ENCODE results near the gene DOK7.

Gene DOK7

DNA sequence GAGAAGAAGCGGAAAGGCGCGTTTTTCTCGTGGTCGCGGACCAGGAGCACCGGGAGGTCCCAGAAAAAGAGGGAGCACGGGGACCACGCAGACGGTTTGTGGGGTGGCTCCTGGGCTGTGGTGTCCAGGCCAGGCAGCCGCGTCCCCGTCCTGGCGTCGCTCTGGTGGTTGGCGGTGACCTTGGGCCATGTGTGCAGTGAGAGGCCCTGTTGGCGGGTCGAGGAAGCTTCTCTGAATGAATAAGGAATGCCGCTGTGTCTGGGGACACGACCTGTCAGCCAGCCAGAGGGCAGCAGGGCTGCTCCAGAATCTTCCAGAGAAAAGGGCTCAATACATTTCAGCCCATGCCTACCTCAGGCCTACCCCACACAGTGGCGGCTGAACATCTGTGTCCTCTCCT lies 45.7 kb upstream of the DOK7 start:
- H3K9ac ChIP-seq (ENCODE audit: insufficient read length, low read depth), result no peak overlapping the region
- no peaks in the 10 kb centered on the region for H3K9me3 ChIP-seq (ENCODE audit: insufficient read depth, low read length)
- H3K36me3 ChIP-seq (ENCODE audit: insufficient read depth, insufficient read length, low read length), result peaks cover 28% of the 10 kb centered on the region

DNA sequence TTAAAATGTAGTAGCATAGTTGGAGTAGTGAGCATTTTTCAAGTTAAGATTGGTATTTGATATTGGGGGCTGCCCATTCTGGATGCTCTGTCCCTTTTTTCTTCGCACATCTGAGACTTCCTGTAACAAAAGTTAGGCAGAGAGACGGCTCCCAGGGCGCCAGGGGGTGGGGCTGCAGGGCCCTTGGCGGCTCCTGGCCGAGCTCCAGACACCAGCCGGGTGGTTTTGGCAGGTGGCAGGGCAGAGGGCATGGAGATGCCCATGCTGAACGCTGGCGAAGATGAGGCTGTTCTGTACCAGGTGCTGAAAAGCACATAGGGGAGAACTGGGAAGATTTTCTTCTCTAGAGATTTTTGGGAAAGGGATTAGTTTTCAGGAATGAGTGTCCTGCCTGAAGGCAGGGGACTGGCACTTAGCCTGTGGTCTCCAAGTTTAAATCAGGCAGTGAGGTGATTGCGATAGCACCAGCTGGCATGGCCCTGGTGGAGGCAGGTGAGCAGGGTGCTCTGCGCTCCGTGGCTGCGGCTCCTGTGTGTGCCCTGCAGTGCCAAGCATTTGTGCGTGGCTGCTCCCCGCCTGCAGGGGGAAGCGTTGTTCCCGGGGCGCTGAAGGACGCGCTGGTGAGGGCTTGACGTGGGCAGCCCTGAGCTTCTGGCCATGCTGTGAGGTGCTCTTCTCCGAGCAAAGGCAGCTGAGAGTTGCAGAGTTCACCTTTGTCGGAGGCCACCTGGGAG lies 44.9 kb upstream of the DOK7 start:
- peaks cover 14% of the 10 kb centered on the region for H3K4me1 ChIP-seq (ENCODE audit: insufficient read depth, insufficient read length)
- TF ChIP-seq YY1 (IDR thresholded peaks at IDR 0.05; ENCODE audit: insufficient read depth, insufficient read length) (no peak), SUZ12 (IDR thresholded peaks at IDR 0.05; ENCODE audit: extremely low read depth, insufficient read depth, insufficient read length) (no peak), ZNF274 (IDR thresholded peaks at IDR 0.05; ENCODE audit: low read depth, low read length) (no peak)
- H3K27me3 ChIP-seq (ENCODE audit: insufficient read depth, insufficient read length), result no peaks in the 10 kb centered on the region
- DNase-seq (ENCODE audit: low read depth, low spot score), result no peak
- no peaks in the 10 kb centered on the region for H3K9me3 ChIP-seq (ENCODE audit: insufficient read depth, low read length)
- no peak overlapping the region for H3K4me3 ChIP-seq (ENCODE audit: insufficient read length, low read depth)
- H3K9ac ChIP-seq (ENCODE audit: insufficient read length, low read depth), result no peak overlapping the region
- H3K36me3 ChIP-seq (ENCODE audit: insufficient read depth, insufficient read length, low read length), result peaks cover 34% of the 10 kb centered on the region

More for the DNA sequence above, 45.7 kb upstream of the DOK7 start:
- Histone ChIP-seq H3K27me3 (ENCODE audit: insufficient read depth, insufficient read length) (no peaks in the 10 kb centered on the region), H3K4me3 (ENCODE audit: insufficient read length, low read depth) (no peak overlapping the region), H3K4me1 (ENCODE audit: insufficient read depth, insufficient read length) (peaks cover 15% of the 10 kb centered on the region)
- DNase-seq (ENCODE audit: low read depth, low spot score), result no peak
- TF ChIP-seq SUZ12 (IDR thresholded peaks at IDR 0.05; ENCODE audit: extremely low read depth, insufficient read depth, insufficient read length), result no peak
- TF ChIP-seq YY1 (IDR thresholded peaks at IDR 0.05; ENCODE audit: insufficient read depth, insufficient read length), result no peak
- TF ChIP-seq ZNF274 (IDR thresholded peaks at IDR 0.05; ENCODE audit: low read depth, low read length), result no peak

DNA sequence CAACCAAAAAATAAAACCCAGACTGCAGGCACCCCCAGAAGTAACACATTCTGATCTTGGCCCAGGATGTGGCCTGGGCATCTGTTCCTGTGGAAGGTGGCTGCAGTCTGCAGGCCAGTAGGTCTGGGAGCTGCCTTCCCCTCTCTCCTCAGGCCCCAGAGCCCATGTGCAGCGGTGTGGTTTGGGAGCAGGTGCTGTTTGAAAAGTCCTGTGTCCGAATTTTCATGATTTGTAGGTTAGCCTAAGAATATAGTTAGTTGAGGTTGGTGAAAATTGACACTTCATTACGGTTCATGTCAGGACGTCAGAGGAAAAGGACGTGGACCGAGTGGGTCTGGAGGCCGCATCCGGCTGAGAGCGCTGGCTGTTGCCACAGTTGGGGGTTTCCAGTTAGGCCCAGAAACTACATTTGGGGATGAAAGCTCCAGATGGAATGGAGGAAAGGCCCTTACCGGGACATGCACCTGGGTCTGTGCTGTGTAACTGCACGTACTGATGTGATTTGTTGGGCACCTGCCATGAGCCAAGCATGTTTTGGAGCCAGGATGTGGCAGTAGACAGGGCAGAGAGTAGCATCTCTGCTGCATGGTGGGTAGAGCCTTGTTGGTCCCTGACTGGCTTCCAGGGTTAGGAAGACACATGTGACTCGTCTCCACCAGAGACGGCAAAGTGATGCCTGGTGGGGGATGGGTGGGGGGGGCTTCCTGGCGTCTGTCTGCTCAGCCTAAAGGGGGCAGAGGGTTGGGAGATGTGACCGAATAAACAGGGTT lies 43.1 kb upstream of the DOK7 start:
- peaks cover 44% of the 10 kb centered on the region for H3K36me3 ChIP-seq (ENCODE audit: insufficient read depth, insufficient read length, low read length)
- TF ChIP-seq SUZ12 (IDR thresholded peaks at IDR 0.05; ENCODE audit: extremely low read depth, insufficient read depth, insufficient read length) (no peak), YY1 (IDR thresholded peaks at IDR 0.05; ENCODE audit: insufficient read depth, insufficient read length) (no peak), ZNF274 (IDR thresholded peaks at IDR 0.05; ENCODE audit: low read depth, low read length) (no peak)
- no peaks in the 10 kb centered on the region for H3K27me3 ChIP-seq (ENCODE audit: insufficient read depth, insufficient read length)
- H3K9ac ChIP-seq (ENCODE audit: insufficient read length, low read depth), result no peak overlapping the region
- no peak overlapping the region for H3K4me3 ChIP-seq (ENCODE audit: insufficient read length, low read depth)
- peaks cover 5% of the 10 kb centered on the region for H3K4me1 ChIP-seq (ENCODE audit: insufficient read depth, insufficient read length)
- DNase-seq (ENCODE audit: low read depth, low spot score), result no peak
- no peaks in the 10 kb centered on the region for H3K9me3 ChIP-seq (ENCODE audit: insufficient read depth, low read length)

DNA sequence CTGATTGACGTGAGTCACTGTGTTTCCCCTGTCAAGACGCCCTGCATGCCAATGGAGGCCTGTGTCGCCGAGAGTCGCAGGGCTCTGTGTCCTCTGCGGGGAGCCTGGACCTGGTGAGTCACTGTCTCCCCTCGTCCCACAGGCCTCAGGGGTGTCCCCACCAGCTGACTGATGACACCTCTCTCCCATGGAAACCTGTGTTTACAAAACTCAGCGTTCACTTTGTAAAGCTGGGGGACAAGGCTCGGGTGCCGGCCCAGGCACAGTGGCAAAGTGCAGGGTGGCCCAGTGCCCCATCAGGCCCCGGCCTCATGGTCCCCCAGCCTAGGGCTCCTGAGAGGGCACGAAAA lies 42.5 kb upstream of the DOK7 start:
- Histone ChIP-seq H3K9me3 (ENCODE audit: insufficient read depth, low read length) (no peaks in the 10 kb centered on the region), H3K36me3 (ENCODE audit: insufficient read depth, insufficient read length, low read length) (peaks cover 44% of the 10 kb centered on the region), H3K4me1 (ENCODE audit: insufficient read depth, insufficient read length) (peaks cover 5% of the 10 kb centered on the region), H3K9ac (ENCODE audit: insufficient read length, low read depth) (no peak overlapping the region), H3K27me3 (ENCODE audit: insufficient read depth, insufficient read length) (no peaks in the 10 kb centered on the region), H3K4me3 (ENCODE audit: insufficient read length, low read depth) (no peak overlapping the region)
- TF ChIP-seq YY1 (IDR thresholded peaks at IDR 0.05; ENCODE audit: insufficient read depth, insufficient read length) (no peak), SUZ12 (IDR thresholded peaks at IDR 0.05; ENCODE audit: extremely low read depth, insufficient read depth, insufficient read length) (no peak), ZNF274 (IDR thresholded peaks at IDR 0.05; ENCODE audit: low read depth, low read length) (no peak)
- no peak for DNase-seq (ENCODE audit: low read depth, low spot score)

DNA sequence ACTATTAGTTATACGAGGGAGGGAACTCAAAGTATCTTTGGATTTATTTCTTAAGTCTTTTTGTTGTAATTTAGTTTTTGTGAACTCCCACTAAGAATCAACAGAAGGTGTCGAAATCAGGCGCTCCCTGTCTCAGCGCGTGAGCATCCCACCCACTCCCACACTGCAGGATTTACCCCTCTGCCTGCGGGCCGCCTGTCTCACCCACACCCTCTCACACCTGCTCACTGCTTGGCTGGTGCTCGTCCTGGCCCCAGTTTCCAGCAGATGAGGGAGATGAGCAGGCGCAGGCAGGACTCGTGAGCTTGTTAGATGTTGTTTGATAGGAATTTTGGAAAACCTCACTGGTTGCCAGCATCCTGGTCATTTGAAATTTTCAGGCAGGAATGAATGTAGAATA lies 42.1 kb upstream of the DOK7 start:
- Histone ChIP-seq H3K36me3 (ENCODE audit: insufficient read depth, insufficient read length, low read length) (peaks cover 42% of the 10 kb centered on the region), H3K4me1 (ENCODE audit: insufficient read depth, insufficient read length) (peaks cover 5% of the 10 kb centered on the region), H3K9me3 (ENCODE audit: insufficient read depth, low read length) (no peaks in the 10 kb centered on the region), H3K9ac (ENCODE audit: insufficient read length, low read depth) (no peak overlapping the region), H3K27me3 (ENCODE audit: insufficient read depth, insufficient read length) (no peaks in the 10 kb centered on the region), H3K4me3 (ENCODE audit: insufficient read length, low read depth) (no peak overlapping the region)
- TF ChIP-seq SUZ12 (IDR thresholded peaks at IDR 0.05; ENCODE audit: extremely low read depth, insufficient read depth, insufficient read length), result no peak
- no peak for TF ChIP-seq YY1 (IDR thresholded peaks at IDR 0.05; ENCODE audit: insufficient read depth, insufficient read length)
- TF ChIP-seq ZNF274 (IDR thresholded peaks at IDR 0.05; ENCODE audit: low read depth, low read length), result no peak
- no peak for DNase-seq (ENCODE audit: low read depth, low spot score)

DNA sequence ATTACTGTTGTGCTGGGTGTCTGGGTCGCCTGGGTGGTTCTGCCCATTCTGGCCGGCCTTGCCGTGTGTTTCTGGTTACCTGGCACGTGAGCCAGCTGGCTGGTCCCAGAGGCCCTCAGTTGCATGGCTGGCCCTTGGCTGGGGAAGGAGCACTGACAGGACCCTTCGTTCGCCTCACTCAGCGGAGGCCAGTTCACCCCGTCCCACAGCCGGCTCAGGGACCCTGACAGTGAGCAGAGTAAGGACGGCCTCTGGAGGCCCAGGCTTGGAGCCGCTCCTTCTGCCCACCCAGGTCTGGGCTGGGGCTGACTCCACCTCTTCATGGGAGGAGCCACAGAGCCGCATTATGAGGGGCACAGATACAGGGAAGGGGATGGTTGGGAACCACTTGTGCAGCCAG lies 41.6 kb upstream of the DOK7 start:
- H3K9me3 ChIP-seq (ENCODE audit: insufficient read depth, low read length), result no peaks in the 10 kb centered on the region
- no peaks in the 10 kb centered on the region for H3K27me3 ChIP-seq (ENCODE audit: insufficient read depth, insufficient read length)
- no peak for DNase-seq (ENCODE audit: low read depth, low spot score)
- peaks cover 38% of the 10 kb centered on the region for H3K36me3 ChIP-seq (ENCODE audit: insufficient read depth, insufficient read length, low read length)
- H3K9ac ChIP-seq (ENCODE audit: insufficient read length, low read depth), result no peak overlapping the region
- peaks cover 5% of the 10 kb centered on the region for H3K4me1 ChIP-seq (ENCODE audit: insufficient read depth, insufficient read length)
- no peak overlapping the region for H3K4me3 ChIP-seq (ENCODE audit: insufficient read length, low read depth)
- TF ChIP-seq YY1 (IDR thresholded peaks at IDR 0.05; ENCODE audit: insufficient read depth, insufficient read length) (no peak), ZNF274 (IDR thresholded peaks at IDR 0.05; ENCODE audit: low read depth, low read length) (no peak), SUZ12 (IDR thresholded peaks at IDR 0.05; ENCODE audit: extremely low read depth, insufficient read depth, insufficient read length) (no peak)

DNA sequence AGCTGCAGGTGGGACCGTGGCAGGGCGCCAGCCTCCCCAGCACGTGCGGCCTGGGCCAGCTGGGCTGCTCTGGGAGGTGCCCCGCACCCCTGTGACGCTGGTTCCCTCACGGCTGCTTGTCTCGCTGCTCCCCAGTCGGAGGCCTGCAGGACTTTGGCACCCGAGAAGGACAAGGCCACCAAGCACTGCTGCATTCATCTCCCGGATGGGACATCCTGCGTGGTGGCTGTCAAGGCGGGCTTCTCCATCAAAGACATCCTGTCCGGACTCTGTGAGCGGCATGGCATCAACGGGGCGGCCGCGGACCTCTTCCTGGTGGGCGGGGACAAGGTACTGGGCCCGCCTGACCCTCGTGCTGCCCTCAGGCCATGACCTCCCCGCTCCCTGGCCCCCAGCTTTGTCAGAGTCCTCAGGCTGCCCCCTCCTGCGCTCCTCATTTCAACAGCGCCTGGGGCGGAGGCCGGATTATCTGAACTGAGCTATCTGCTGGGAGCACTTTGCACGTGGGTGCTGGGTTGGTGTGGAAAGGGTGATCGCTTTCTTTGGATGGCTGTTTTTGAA lies 40.8 kb upstream of the DOK7 start:
- H3K9me3 ChIP-seq (ENCODE audit: insufficient read depth, low read length), result no peaks in the 10 kb centered on the region

More for the DNA sequence above, 40.8 kb upstream of the DOK7 start:
- H3K9ac ChIP-seq (ENCODE audit: insufficient read length, low read depth), result no peak overlapping the region
- H3K27me3 ChIP-seq (ENCODE audit: insufficient read depth, insufficient read length), result no peaks in the 10 kb centered on the region
- TF ChIP-seq YY1 (IDR thresholded peaks at IDR 0.05; ENCODE audit: insufficient read depth, insufficient read length) (no peak), SUZ12 (IDR thresholded peaks at IDR 0.05; ENCODE audit: extremely low read depth, insufficient read depth, insufficient read length) (no peak), ZNF274 (IDR thresholded peaks at IDR 0.05; ENCODE audit: low read depth, low read length) (no peak)
- DNase-seq (ENCODE audit: low read depth, low spot score), result no peak
- H3K36me3 ChIP-seq (ENCODE audit: insufficient read depth, insufficient read length, low read length), result peaks cover 31% of the 10 kb centered on the region
- H3K4me3 ChIP-seq (ENCODE audit: insufficient read length, low read depth), result no peak overlapping the region
- peaks cover 5% of the 10 kb centered on the region for H3K4me1 ChIP-seq (ENCODE audit: insufficient read depth, insufficient read length)
